Calu3 (cell line): ENCODE measurements around the gene CTIF. TPM values are rescaled to one million over a fixed set of nuclear protein-coding genes. Genes with fewer than 3 reads are reported as not detected.

Experiments used
- BruUV-seq: library from RNA; stranded (reverse); fragments of 400-500 nt; replicated peaks from 2 replicates; lab custom pipeline; 2021; lab: Mats Ljungman, UMichigan
- CTCF ChIA-PET: fragments of 300-600 bp; sonication (Branson Sonifier 250); formaldehyde crosslinking; loops from one replicate; lab custom pipeline; 2022; ENCODE audit warnings: antibody characterized with exemption; lab: Charles Lee
- DNase-seq: peaks from one replicate; pipeline ENCODE4 v3.0.0; 2022
- H3K27ac Mint-ChIP-seq: one replicate; pipeline ENCODE4 v1.8.0; 2022; ENCODE audit warnings: mixed read lengths; ENCODE audit not compliant: unreplicated experiment
- H3K27me3 Mint-ChIP-seq: one replicate; pipeline ENCODE4 v1.8.0; 2022; ENCODE audit warnings: mixed read lengths; ENCODE audit not compliant: unreplicated experiment
- H3K36me3 Mint-ChIP-seq: one replicate; pipeline ENCODE4 v1.8.0; 2022; ENCODE audit warnings: mild to moderate bottlenecking, moderate library complexity, mixed read lengths; ENCODE audit not compliant: insufficient read depth, unreplicated experiment
- H3K4me1 Mint-ChIP-seq: one replicate; pipeline ENCODE4 v1.8.0; 2022; ENCODE audit warnings: mild to moderate bottlenecking, low read depth, mixed read lengths; ENCODE audit not compliant: unreplicated experiment
- H3K4me3 Mint-ChIP-seq: one replicate; pipeline ENCODE4 v1.8.0; 2022; ENCODE audit warnings: mild to moderate bottlenecking, low read depth, moderate library complexity, mixed read lengths; ENCODE audit not compliant: unreplicated experiment
- H3K9me3 Mint-ChIP-seq: one replicate; pipeline ENCODE4 v1.8.0; 2022; ENCODE audit warnings: low read depth, mixed read lengths; ENCODE audit not compliant: unreplicated experiment
- CTCF ChIP-seq: fragments of 200-600 bp; IDR thresholded peaks from one replicate; pipeline ENCODE4 v1.8.0; 2022; ENCODE audit warnings: antibody characterized with exemption; ENCODE audit not compliant: unreplicated experiment
- intact Hi-C: fragments of 100-400 bp; cut with micrococcal nuclease; formaldehyde crosslinking; loops from one replicate; pipeline ENCODE4 v1.10.0; 2022; ENCODE audit not compliant: unreplicated experiment
- total RNA-seq: library from RNA; stranded (reverse); gene quantifications from 2 replicates; pipeline ENCODE4 v1.2.3, GENCODE V29; 2022

The CTIF gene
- total RNA-seq, 1 experiment from 2014 or later, result 40.8 TPM

DNA sequence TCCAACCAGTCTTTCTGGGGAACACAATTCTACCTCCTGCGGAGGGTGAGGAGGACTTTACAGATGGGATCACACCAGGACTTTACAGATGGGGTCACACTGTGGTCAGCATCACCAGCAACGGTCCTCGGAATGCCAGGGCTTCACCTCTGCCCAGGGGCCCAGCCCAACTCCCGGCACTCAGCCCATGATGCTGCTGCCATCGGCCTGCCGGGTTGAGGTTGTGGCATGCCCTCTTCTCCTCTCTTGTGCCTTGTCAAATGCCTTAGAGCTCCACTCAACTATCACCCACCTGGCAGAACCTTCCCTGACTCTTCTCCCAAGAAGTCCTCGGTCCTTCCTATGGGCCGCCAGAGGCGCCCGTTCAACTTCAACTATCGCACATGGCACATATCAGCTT, 166.7 kb downstream of the CTIF start:
- TF ChIP-seq CTCF, result no peak
- intact Hi-C loops, result no loop called here
- Mint-ChIP-seq H3K27ac (no peak overlapping the region), H3K4me3 (no peak overlapping the region), H3K4me1 (no peaks in the 10 kb centered on the region), H3K36me3 (no peaks in the 10 kb centered on the region), H3K9me3 (no peaks in the 10 kb centered on the region), H3K27me3 (no peaks in the 10 kb centered on the region)
- CTCF ChIA-PET, result interaction anchor here (0.6 kb wide), 1 partner anchor 57 kb away, joined by 3 read pairs; no protein-coding TSS in a partner anchor
- DNase-seq, result no peak
- no TSS peak for BruUV-seq

DNA sequence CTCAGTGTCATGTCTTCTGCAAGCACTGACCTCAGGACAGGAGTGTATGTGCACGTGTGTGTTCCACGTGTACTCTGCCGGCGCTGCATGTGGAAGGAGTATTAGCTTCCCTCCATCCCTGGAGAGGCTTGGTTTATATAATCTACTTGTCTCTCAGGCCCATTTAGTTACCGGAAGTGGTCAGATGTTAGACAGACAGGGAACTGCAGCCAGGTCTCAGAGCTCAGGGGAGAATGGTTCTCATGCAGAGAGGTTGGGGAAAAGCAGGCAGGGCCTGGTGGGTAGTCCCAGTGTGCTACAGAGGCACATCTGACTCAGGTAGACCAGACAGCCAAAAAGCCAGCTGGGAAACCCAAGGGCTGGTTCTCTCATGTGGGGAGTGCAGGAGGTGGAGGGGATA, 167.9 kb downstream of the CTIF start:
- no peak overlapping the region for H3K27ac Mint-ChIP-seq
- H3K36me3 Mint-ChIP-seq, result no peaks in the 10 kb centered on the region
- DNase-seq, result no peak
- no peaks in the 10 kb centered on the region for H3K4me1 Mint-ChIP-seq
- H3K4me3 Mint-ChIP-seq, result no peak overlapping the region
- H3K27me3 Mint-ChIP-seq, result no peaks in the 10 kb centered on the region
- CTCF ChIA-PET, result no interaction called here
- intact Hi-C loops, result no loop called here
- no peaks in the 10 kb centered on the region for H3K9me3 Mint-ChIP-seq
- no TSS peak for BruUV-seq
- no peak for TF ChIP-seq CTCF

- CTCF ChIA-PET, result no interaction called here
- H3K4me3 Mint-ChIP-seq, result no peak overlapping the region
- no peak for DNase-seq
- no peaks in the 10 kb centered on the region for H3K36me3 Mint-ChIP-seq
- no peaks in the 10 kb centered on the region for H3K27me3 Mint-ChIP-seq
- no peak overlapping the region for H3K27ac Mint-ChIP-seq
- intact Hi-C loops, result no loop called here
- no peak for TF ChIP-seq CTCF
- no TSS peak for BruUV-seq
- H3K9me3 Mint-ChIP-seq, result no peaks in the 10 kb centered on the region
- H3K4me1 Mint-ChIP-seq, result no peaks in the 10 kb centered on the region
Observed at GRCh38 chr18:48707636-48708296, 168.9 kb downstream of the CTIF start.

- no peaks in the 10 kb centered on the region for H3K27me3 Mint-ChIP-seq
- intact Hi-C loops, result no loop called here
- no TSS peak for BruUV-seq
- no peaks in the 10 kb centered on the region for H3K36me3 Mint-ChIP-seq
- H3K4me1 Mint-ChIP-seq, result no peaks in the 10 kb centered on the region
- H3K9me3 Mint-ChIP-seq, result no peaks in the 10 kb centered on the region
- CTCF ChIA-PET, result no interaction called here
- no peak for DNase-seq
- H3K4me3 Mint-ChIP-seq, result no peak overlapping the region
- TF ChIP-seq CTCF, result no peak
- H3K27ac Mint-ChIP-seq, result no peak overlapping the region
Observed at GRCh38 chr18:48708807-48709206, 170.0 kb downstream of the CTIF start.
